ENCODE data around the gene RPL37.
"Not testable (repeated sequence)": the region's sequence is repeated elsewhere in the genome, so short reads cannot be mapped to it uniquely, and the experiment has no call there.

Gene RPL37

DNA sequence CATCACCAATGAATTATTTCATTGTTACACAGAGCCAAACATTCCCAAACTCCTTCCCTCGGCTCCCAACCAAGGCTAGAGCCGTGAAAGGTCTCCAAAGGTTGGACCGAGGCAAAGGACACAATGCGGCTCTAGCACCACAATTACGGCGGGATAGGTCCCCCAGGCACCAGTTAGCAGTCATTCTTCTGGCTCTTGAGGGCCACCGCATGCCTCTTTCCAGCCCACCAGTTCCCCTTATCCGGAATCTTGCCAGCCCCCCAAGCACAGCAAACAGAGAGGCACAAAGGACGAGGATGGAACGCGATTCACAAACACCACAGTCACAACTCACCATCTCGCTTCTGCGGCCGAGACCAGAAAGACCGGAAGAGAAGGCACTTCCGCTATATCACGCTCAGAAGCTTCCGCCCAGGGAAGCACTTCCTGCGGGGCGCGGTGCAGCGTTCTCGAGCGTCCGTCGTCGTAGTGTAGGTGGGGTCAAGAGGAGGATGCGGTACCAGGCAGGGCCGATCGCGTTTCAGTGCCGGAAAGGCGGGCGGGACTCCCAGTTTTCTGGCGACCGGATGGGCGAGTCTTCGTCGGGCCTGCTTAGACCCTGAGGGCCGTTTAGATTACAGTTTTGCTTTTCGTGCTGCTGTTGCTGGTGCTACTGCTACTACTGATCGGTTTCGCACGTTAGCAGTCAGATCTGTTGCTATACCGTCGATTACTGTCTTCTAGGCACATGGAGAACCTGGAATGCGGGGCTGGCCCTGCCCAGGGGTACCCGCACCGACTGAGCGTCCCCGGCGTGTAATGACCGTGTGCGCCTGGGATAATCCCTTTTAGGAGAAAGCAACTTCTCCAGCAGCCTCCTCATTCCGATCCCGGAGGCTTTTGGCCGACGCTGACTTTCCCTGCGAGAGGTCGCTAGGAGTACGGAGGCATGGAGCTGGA lies at the start of gene RPL37:
Gene RPL37 (minus strand): TSS at position 374 of the 939 bp plus-strand sequence. CDS start 37 bp downstream, at position 337.
- peaks cover 41 to 46% (median 44%) of the 10 kb centered on the region in 11 experiments for H3K36me3 ChIP-seq
- H3K27me3 ChIP-seq, result no peaks in the 10 kb centered on the region
- H3K9me3 ChIP-seq (replicated peaks in 1 of 11), result peaks cover 0 to 8% (median 6%) of the 10 kb centered on the region in 11 experiments; a peak in 6 of 22 replicates
- peaks cover 34 to 46% (median 42%) of the 10 kb centered on the region in 11 experiments for H4K20me1 ChIP-seq
- H3K4me1 ChIP-seq, result peaks cover 33 to 53% (median 41%) of the 10 kb centered on the region in 10 experiments
- peak within 1 kb of the TSS; percentile 88 to 99 (median 97) for H3K27ac ChIP-seq
- no peak for TF ChIP-seq Cebpa-rat (IDR thresholded peaks at IDR 0.05)
- peak within 1 kb of the TSS; percentile 84 to 100 (median 97) for H3K4me2 ChIP-seq
- peak within 1 kb of the TSS; percentile 81 to 97 (median 89) for H3K4me3 ChIP-seq
- H3K9ac ChIP-seq, result peak within 1 kb of the TSS; percentile 94 to 98 (median 97)

DNA sequence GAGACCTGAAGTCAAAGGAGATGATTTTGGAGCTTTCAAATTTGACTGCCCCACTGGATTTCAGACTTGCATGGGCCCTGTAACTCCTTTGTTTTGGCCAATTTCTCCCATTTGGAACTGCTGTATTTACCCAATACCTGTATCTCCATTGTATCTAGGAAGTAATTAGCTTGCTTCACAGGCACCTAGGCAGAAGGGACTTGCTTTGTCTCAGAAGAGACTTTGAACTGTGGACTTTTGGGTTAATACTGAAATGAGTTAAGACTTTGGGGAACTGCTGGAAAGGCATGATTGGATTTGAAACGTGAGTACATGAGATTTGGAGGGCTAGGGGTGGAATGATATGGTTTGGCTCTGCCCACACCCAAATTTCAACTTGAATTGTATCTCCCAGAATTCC lies 48.0 kb upstream of the RPL37 start:
- H4K20me1 ChIP-seq, H3K4me2 ChIP-seq, H3K9ac ChIP-seq, H3K27me3 ChIP-seq, H3K4me1 ChIP-seq, H3K4me3 ChIP-seq, H3K27ac ChIP-seq: not testable (repeated sequence)
- Histone ChIP-seq H3K36me3 (peaks cover 0 to 15% (median 0%) of the 10 kb centered on the region in 11 experiments; a peak in 3 of 22 replicates), H3K9me3 (replicated peaks in 1 of 11) (peaks cover 14 to 22% (median 19%) of the 10 kb centered on the region in 11 experiments)

DNA sequence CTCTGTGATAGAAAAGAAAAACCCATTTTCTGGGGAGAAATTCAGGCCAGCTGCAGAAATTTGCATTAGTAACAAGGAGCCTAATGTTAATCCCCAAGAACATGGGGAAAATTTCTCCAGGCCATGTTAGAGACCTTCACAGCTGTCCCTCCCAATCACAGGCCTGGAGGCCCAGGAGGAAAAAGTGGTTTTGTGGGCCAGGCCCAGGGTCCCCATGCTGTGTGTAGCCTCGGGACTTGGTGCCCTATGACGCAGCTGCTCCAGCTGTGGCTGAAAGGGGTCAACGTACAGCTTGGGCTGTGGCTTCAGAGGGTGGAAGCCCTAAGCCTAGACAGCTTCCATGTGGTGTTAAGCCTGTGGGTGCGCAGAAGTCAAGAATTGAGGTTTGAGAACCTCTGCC lies 47.3 kb upstream of the RPL37 start:
- Histone ChIP-seq H3K4me3 (no peak overlapping the region), H3K4me2 (no peak overlapping the region), H3K4me1 (no peaks in the 10 kb centered on the region), H3K36me3 (peaks cover 0 to 19% (median 0%) of the 10 kb centered on the region in 11 experiments; a peak in 3 of 22 replicates), H3K27ac (no peak overlapping the region), H3K9ac (no peak overlapping the region), H4K20me1 (no peaks in the 10 kb centered on the region), H3K9me3 (replicated peaks in 1 of 11) (peaks cover 19 to 28% (median 22%) of the 10 kb centered on the region in 11 experiments), H3K27me3 (no peaks in the 10 kb centered on the region)
- no peak for TF ChIP-seq Cebpa-rat (IDR thresholded peaks at IDR 0.05)

DNA sequence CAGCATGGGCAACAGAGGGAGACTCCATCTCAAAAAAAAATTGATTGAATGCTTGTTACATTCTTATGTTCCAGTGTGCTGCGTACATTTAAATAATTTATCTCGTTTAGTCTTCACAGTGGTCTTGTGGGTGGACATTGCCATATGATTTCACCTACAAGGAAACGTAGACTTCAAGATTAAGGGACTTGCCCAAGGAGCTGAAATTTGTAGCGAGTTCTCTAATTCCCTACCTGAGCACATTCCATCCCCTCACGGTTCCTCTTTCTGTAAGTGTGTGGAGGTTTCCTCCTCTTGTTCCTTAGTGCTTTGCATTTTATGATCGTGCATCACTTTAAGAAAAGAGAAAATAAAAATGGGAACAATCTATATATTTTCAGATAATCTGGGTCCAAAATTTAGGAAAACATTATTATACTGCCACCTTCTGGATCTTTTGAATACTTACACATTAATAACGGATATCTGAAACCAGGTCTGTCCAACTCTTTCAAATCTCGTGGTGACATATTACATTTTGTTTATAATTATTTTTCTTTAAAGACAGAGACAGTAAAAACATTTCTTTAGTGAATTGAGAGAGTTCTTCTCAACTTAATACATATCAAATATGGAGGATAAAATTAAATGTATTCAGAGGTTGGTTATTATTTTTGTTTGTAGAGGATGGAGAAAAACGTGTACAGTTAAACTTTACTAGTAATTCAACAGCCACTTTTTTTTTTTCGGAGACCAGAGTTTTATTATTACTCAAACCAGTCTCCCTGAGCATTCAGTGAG lies 44.3 kb upstream of the RPL37 start:
- Histone ChIP-seq H3K4me1 (no peaks in the 10 kb centered on the region), H3K27ac (no peak overlapping the region), H3K9me3 (replicated peaks in 1 of 11) (peaks cover 19 to 38% (median 24%) of the 10 kb centered on the region in 11 experiments), H3K27me3 (no peaks in the 10 kb centered on the region), H3K4me3 (no peak overlapping the region), H3K9ac (no peak overlapping the region), H3K4me2 (no peak overlapping the region), H4K20me1 (no peaks in the 10 kb centered on the region), H3K36me3 (peaks cover 0 to 21% (median 0%) of the 10 kb centered on the region in 11 experiments; a peak in 3 of 22 replicates)
- TF ChIP-seq Cebpa-rat (IDR thresholded peaks at IDR 0.05), result no peak

DNA sequence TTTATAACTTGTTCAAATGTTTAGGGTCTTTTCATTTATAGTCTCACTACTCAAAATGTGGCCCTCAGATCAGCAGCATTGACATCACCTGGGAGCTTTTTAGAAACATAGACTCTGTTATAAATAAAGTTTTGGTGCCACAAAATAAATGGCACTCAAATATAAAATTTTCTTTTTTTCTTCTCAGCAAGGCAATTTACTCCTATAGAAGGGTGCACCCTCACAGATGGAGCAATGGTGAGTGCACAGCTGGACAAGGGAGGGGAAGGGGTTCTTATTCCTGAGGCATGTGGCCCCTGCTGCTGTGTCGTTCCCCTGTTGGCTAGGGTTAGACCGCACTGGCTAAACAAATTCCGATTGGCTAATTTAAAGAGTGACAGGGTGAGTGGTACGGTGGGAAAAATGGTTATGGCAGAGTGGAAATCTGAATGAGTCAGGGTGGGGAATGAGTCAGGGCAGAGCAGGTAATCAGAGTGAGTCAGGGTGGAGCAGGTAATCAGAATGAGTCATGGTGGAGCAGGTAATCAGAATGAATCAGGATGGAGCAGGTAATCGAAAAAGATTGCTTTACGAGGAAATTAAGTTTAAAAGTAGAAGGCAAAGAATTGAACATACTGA lies 42.5 kb upstream of the RPL37 start:
- no peaks in the 10 kb centered on the region for H3K27me3 ChIP-seq
- H3K4me1 ChIP-seq, result peaks cover 0 to 10% (median 0%) of the 10 kb centered on the region in 10 experiments; a peak in 2 of 20 replicates
- TF ChIP-seq Cebpa-rat (IDR thresholded peaks at IDR 0.05), result no peak
- H3K27ac ChIP-seq, result no peak overlapping the region
- no peak overlapping the region for H3K4me3 ChIP-seq
- H3K9me3 ChIP-seq (replicated peaks in 1 of 11), result peaks cover 10 to 32% (median 17%) of the 10 kb centered on the region in 11 experiments
- H3K9ac ChIP-seq, result no peak overlapping the region
- H4K20me1 ChIP-seq, result no peaks in the 10 kb centered on the region
- H3K4me2 ChIP-seq, result no peak overlapping the region
- peaks cover 0 to 17% (median 0%) of the 10 kb centered on the region in 11 experiments; a peak in 3 of 22 replicates for H3K36me3 ChIP-seq

DNA sequence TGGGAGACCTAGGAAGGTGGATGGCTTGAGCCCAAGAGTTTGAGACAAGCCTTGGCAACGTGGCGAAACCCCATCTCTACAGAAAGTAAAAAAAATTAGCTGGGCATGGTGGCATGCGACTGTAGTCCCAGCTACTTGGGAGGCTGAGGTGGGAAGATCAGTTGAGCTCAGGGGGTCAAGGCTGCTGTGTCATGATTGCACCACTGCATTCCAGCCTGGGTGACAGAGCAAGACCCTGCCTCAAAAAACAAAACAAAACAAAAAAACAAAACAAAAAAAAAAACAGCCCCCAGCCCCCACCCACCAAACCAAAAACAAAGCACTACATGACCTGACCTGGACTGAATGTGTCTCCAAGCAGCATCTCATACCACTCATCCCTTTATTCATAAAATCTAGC lies 40.9 kb upstream of the RPL37 start:
- peaks cover 0 to 19% (median 5%) of the 10 kb centered on the region in 11 experiments; a peak in 10 of 22 replicates for H3K9me3 ChIP-seq (replicated peaks in 1 of 11)

DNA sequence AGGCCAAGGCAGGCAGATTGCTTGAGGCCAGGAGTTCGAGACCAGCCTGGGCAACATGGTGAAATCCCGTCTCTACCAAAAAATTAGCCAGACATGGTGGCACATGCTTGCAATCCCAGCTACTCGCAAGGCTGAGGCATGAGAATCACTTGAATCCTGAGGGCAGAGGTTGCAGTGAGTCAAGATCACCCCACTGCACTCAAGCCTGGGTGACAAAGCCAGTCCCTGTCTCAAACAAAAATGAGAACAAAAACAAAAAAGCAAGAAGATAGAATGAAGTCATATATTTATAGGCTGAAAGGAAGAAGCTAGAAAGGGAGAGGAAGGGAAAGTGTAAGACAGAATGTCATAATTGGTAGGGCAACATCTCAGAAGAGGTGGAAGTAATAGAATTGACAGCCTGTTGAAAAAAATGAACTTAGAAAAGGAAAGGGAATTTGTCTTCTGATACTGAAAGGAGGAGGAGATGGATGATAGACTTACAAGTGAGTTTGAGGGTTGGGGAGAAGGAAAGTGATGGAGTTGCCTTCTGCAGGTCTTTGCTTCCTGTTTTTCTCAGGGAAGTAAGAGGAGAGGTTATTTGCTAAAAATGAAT lies 38.4 kb upstream of the RPL37 start:
- Histone ChIP-seq H3K4me3 (no peak overlapping the region), H3K36me3 (peaks cover 0 to 6% (median 0%) of the 10 kb centered on the region in 11 experiments; a peak in 1 of 22 replicates), H3K27ac (no peak overlapping the region), H3K4me1 (peaks cover 0 to 10% (median 0%) of the 10 kb centered on the region in 10 experiments; a peak in 2 of 20 replicates), H3K9me3 (replicated peaks in 1 of 11) (peaks cover 0 to 19% (median 5%) of the 10 kb centered on the region in 11 experiments; a peak in 10 of 22 replicates), H3K27me3 (no peaks in the 10 kb centered on the region), H3K9ac (no peak overlapping the region), H4K20me1 (no peaks in the 10 kb centered on the region), H3K4me2 (peak overlapping the region in 2 of 11 experiments; percentile 28 to 32; a peak in 2 of 22 replicates)
- no peak for TF ChIP-seq Cebpa-rat (IDR thresholded peaks at IDR 0.05)

More for the DNA sequence above, 40.9 kb upstream of the RPL37 start:
- no peak overlapping the region for H3K9ac ChIP-seq
- H3K4me3 ChIP-seq, result no peak overlapping the region
- H3K36me3 ChIP-seq, result peaks cover 0 to 6% (median 0%) of the 10 kb centered on the region in 11 experiments; a peak in 1 of 22 replicates
- no peak overlapping the region for H3K27ac ChIP-seq
- H4K20me1 ChIP-seq, result no peaks in the 10 kb centered on the region
- peaks cover 0 to 10% (median 0%) of the 10 kb centered on the region in 10 experiments; a peak in 2 of 20 replicates for H3K4me1 ChIP-seq
- H3K4me2 ChIP-seq, result no peak overlapping the region
- TF ChIP-seq Cebpa-rat (IDR thresholded peaks at IDR 0.05), result no peak
- no peaks in the 10 kb centered on the region for H3K27me3 ChIP-seq

DNA sequence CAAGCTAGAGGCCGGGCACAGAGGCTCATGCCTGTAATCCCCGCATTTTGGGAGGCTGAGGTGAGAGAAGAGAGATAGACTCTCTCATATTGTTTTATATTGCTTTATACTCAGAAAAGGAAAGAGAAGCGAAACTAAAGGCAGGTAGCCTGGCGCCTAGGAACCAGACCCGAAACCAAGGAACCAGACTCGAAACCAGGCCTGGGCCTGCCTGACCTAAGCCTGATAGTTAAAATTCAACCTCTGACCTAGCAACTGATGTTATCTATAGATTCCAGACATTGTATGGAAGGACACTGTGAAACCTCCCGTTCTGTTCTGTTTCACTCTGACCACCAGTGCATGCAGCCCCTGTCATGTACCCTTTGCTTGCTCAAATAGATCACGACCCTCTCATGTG lies 37.2 kb upstream of the RPL37 start:
- peaks cover 0 to 12% (median under 1%) of the 10 kb centered on the region in 11 experiments; a peak in 9 of 22 replicates for H3K9me3 ChIP-seq (replicated peaks in 1 of 11)
- not testable (repeated sequence) for H3K27me3 ChIP-seq, H3K9ac ChIP-seq, H4K20me1 ChIP-seq, H3K4me3 ChIP-seq, H3K36me3 ChIP-seq, H3K4me2 ChIP-seq, H3K27ac ChIP-seq
- peaks cover 0 to 10% (median 0%) of the 10 kb centered on the region in 10 experiments; a peak in 2 of 20 replicates for H3K4me1 ChIP-seq
